Endothelial cell (in vitro differentiated cells): ENCODE measurements around the gene ZDHHC17. TPM values are rescaled to one million over a fixed set of nuclear protein-coding genes. Genes with fewer than 3 reads are reported as not detected.

ENCODE experiments used
- DNase-seq: peaks from one replicate; pipeline ENCODE4 v3.0.0; 2021; ENCODE audit warnings: low spot score
- H3K27ac Mint-ChIP-seq: one replicate; pipeline ENCODE4 v1.8.0; 2021; ENCODE audit warnings: mixed read lengths, inconsistent platforms; ENCODE audit not compliant: unreplicated experiment
- H3K27me3 Mint-ChIP-seq: one replicate; pipeline ENCODE4 v1.8.0; 2021; ENCODE audit warnings: mild to moderate bottlenecking, moderate library complexity, mixed read lengths, inconsistent platforms; ENCODE audit not compliant: unreplicated experiment
- H3K36me3 Mint-ChIP-seq: one replicate; pipeline ENCODE4 v1.8.0; 2021; ENCODE audit warnings: mild to moderate bottlenecking, low read depth, mixed read lengths, inconsistent platforms; ENCODE audit not compliant: unreplicated experiment
- H3K4me1 Mint-ChIP-seq: one replicate; pipeline ENCODE4 v1.8.0; 2021; ENCODE audit warnings: mild to moderate bottlenecking, mixed read lengths, inconsistent platforms; ENCODE audit not compliant: unreplicated experiment
- H3K4me3 Mint-ChIP-seq: one replicate; pipeline ENCODE4 v1.8.0; 2021; ENCODE audit warnings: mild to moderate bottlenecking, mixed read lengths, inconsistent platforms; ENCODE audit not compliant: unreplicated experiment
- H3K9me3 Mint-ChIP-seq: one replicate; pipeline ENCODE4 v1.8.0; 2021; ENCODE audit warnings: mixed read lengths, inconsistent platforms; ENCODE audit not compliant: unreplicated experiment
- total RNA-seq: library from RNA; stranded (reverse); fragmentation: NEBNext Ultra II Directional; extraction: Animal tissue kit (Norgen Biotek cat#: 25700); gene quantifications from one replicate; pipeline ENCODE4 v1.2.1, GENCODE V29; 2021; ENCODE audit not compliant: unreplicated experiment
- TF ChIP-seq, protein P1 (sequence below): fragments of 200-600 bp; sonication (generic); IDR thresholded peaks from one replicate; pipeline ENCODE4 v1.5.0; 2021; ENCODE audit warnings: antibody characterized with exemption; ENCODE audit not compliant: unreplicated experiment

ZDHHC17 gene
- total RNA-seq, 1 donor from 2014 or later = 52.0 TPM

DNA sequence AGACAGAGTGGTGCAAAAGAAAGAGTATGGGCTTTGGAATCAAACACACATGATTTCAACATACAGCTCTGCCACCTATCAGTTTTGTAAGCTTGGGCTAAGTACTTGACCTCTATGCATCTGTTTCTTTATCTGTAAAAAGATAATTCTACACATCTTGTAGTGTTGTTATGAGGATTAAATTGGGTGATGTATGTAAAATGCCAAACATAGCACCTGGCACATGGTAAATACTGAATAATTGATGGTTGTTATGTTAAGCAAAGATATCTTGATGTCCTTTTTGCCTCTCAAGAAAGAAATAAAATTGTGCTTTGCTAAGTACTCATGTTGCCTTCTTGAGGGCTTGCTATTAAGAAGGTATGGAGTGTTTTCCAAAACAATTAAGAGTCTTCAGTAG lies 117.2 kb downstream of the ZDHHC17 start:
- H3K9me3 Mint-ChIP-seq = no peaks in the 10 kb centered on the region
- H3K36me3 Mint-ChIP-seq = peaks cover 16% of the 10 kb centered on the region
- peaks cover 32% of the 10 kb centered on the region for H3K4me1 Mint-ChIP-seq
- DNase-seq = no peak
- TF ChIP-seq, protein P1, sequence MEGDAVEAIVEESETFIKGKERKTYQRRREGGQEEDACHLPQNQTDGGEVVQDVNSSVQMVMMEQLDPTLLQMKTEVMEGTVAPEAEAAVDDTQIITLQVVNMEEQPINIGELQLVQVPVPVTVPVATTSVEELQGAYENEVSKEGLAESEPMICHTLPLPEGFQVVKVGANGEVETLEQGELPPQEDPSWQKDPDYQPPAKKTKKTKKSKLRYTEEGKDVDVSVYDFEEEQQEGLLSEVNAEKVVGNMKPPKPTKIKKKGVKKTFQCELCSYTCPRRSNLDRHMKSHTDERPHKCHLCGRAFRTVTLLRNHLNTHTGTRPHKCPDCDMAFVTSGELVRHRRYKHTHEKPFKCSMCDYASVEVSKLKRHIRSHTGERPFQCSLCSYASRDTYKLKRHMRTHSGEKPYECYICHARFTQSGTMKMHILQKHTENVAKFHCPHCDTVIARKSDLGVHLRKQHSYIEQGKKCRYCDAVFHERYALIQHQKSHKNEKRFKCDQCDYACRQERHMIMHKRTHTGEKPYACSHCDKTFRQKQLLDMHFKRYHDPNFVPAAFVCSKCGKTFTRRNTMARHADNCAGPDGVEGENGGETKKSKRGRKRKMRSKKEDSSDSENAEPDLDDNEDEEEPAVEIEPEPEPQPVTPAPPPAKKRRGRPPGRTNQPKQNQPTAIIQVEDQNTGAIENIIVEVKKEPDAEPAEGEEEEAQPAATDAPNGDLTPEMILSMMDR = no peak
- no peak overlapping the region for H3K4me3 Mint-ChIP-seq
- no peak overlapping the region for H3K27ac Mint-ChIP-seq
- H3K27me3 Mint-ChIP-seq = peaks cover 2% of the 10 kb centered on the region

DNA sequence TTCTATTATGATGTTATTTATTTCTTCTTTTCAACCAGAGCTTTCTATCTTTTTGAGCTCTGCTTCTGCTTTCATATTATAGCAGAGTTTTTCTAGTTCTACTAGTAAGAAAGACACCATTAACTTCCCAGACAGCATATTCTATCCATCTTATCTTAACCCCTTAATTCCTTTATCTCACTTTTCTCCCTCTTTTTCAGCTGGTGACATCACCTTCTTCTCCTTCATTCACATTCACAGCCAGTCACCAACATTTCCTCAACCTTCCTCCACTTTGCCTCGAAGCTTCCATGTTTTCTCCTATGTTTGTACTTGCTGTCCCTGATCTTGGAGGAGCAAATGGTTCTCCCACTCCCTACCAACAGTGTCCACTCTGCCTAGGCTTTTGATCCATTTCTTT lies 118.5 kb downstream of the ZDHHC17 start:
- H3K36me3 Mint-ChIP-seq = peaks cover 14% of the 10 kb centered on the region
- H3K9me3 Mint-ChIP-seq = no peaks in the 10 kb centered on the region
- H3K4me3 Mint-ChIP-seq = no peak overlapping the region
- peaks cover 20% of the 10 kb centered on the region for H3K4me1 Mint-ChIP-seq
- TF ChIP-seq, protein P1 = no peak
- DNase-seq = no peak
- no peak overlapping the region for H3K27ac Mint-ChIP-seq
- peaks cover 2% of the 10 kb centered on the region for H3K27me3 Mint-ChIP-seq

DNA sequence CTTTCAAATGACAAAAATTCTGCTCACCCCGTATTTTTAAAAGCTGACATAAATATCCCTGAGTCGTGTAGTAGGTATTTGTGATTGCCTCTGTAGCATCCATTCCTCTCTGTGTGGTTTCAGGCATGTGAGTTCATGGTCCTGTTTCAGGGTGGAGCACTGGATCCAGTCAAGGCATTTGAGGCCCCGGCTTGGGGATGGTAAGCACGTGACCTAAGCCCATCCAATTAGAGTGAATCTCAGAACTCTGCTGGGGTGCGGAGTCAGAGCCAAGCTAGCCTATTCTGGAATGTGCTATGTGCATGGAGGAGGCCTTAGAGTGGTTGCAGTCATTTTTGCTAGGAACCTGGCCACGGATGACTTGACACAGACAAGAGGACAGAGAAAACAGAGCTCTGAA lies 119.2 kb downstream of the ZDHHC17 start:
- Mint-ChIP-seq H3K9me3 (no peaks in the 10 kb centered on the region), H3K4me3 (no peak overlapping the region), H3K27me3 (peaks cover 2% of the 10 kb centered on the region), H3K36me3 (peaks cover 11% of the 10 kb centered on the region), H3K27ac (no peak overlapping the region), H3K4me1 (peaks cover 17% of the 10 kb centered on the region)
- TF ChIP-seq, protein P1 = no peak
- DNase-seq = no peak

DNA sequence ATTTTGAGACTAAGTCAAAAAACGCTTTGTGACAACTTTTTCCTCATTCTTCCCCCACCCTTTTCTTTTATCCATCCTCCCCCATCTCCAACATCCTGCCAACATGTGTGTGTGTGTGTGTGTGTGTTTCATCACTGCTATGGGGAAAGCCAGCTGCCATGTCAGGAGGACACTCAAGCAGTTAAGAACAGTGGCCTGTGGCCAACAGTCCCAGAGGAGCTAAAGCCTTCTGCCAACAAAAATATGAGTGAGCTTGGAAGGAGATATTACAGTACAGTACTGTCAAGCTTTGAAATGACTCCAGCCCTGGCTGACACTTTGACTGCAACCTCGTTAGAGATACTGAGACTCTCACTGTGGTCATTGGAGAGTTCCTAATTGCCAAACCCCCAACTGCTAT lies 119.9 kb downstream of the ZDHHC17 start:
- Mint-ChIP-seq H3K27ac (no peak overlapping the region), H3K27me3 (peaks cover 2% of the 10 kb centered on the region), H3K9me3 (no peaks in the 10 kb centered on the region), H3K36me3 (peaks cover 11% of the 10 kb centered on the region), H3K4me3 (no peak overlapping the region), H3K4me1 (peaks cover 13% of the 10 kb centered on the region)
- TF ChIP-seq, protein P1 = no peak
- DNase-seq = no peak

DNA sequence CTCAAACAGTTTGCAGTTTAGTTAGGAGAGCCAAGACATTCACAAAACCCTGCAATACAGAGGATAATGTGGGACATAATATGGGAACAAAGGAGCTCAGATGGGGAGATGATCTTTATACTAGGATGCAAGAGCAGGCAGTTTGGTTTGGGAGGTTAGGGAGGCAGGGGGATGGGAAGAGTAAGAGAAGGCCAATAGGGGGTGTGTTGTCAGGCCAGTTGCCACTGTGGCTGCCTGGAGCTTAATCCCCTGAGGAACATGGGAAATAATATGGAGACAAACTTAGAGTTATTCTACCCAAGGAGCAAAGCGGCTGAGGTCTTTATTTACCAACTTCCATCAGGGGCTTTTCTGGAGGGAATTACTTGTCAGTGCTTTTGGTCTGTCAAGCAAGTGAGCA lies 124.9 kb downstream of the ZDHHC17 start:
- TF ChIP-seq, protein P1 = no peak
- Mint-ChIP-seq H3K4me1 (no peaks in the 10 kb centered on the region), H3K27me3 (no peaks in the 10 kb centered on the region), H3K36me3 (no peaks in the 10 kb centered on the region), H3K27ac (no peak overlapping the region), H3K9me3 (no peaks in the 10 kb centered on the region), H3K4me3 (no peak overlapping the region)
- DNase-seq = no peak
